ENCODE results near the gene PNPLA7.
"Not testable (repeated sequence)": the region's sequence is repeated elsewhere in the genome, so short reads cannot be mapped to it uniquely, and the experiment has no call there.

Gene PNPLA7

GRCh38 chr9:137476856-137477255 is 73.3 kb downstream of the PNPLA7 start:
- no peak for DNase-seq

DNA sequence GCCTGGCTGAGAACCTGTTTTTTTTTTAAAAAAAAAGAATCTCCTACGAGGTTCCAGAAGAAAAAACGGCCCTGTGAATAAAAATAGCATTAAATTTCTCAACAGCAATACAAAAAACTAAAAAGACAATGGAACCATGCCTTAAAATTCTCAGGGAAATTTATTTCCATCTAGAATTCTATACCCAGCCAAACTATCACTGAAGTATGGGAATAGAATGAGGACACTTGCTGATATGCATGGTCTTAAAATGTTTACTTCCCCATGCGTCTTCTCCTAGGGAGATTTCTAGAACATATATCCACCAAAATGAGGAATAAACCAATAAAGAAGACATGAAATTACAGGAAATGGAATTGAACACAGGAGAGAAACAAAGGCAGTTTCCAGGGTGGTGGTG is 74.5 kb downstream of the PNPLA7 start:
- no peak for DNase-seq

DNA sequence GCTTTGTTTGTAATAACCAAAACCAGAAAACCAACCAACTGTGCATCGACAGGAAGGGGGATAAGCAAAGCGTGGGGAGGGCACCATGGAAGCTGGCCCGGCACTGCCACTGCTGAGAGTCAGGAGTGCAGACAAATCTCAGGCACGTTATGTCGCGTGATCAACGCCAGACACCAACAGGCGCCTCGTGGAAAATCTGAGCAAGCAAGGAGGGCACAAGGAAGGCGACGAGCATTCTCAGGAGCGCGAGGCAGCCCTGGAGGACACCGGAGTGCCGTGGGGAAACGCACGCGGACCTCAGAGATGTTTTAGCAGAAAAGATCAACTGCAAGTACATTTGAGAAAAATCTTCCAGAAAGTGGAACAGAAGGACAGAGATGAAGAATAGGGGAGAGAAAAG is 75.9 kb downstream of the PNPLA7 start:
- no peak for DNase-seq

DNA sequence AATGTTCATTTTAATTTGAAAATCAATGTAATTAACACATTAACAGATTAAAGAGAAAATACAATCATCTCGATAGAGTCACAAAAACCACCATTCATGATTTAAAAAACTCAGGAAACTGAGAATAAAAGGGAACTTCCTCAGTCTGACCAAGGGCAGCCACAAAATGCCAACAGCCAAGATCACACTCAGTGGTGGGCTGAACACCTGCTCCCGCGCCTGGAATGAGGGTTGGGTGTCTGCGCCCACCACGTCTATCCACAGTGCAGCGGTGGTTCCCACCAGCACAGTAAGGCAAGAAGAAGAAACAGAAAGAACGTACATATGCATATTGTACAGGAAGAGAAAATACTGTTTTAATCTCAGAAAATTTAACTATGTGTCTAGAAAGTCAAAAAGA is 79.4 kb downstream of the PNPLA7 start:
- DNase-seq: no peak

- DNase-seq: no peak
These were observed 82.3 kb downstream of the PNPLA7 start for GRCh38 chr9:137467896-137468295.

GRCh38 chr9:137467161-137467581 is 83.0 kb downstream of the PNPLA7 start:
- DNase-seq: no peak

- DNase-seq: not testable (repeated sequence)
These were observed 83.7 kb downstream of the PNPLA7 start for GRCh38 chr9:137466389-137467085.

DNA sequence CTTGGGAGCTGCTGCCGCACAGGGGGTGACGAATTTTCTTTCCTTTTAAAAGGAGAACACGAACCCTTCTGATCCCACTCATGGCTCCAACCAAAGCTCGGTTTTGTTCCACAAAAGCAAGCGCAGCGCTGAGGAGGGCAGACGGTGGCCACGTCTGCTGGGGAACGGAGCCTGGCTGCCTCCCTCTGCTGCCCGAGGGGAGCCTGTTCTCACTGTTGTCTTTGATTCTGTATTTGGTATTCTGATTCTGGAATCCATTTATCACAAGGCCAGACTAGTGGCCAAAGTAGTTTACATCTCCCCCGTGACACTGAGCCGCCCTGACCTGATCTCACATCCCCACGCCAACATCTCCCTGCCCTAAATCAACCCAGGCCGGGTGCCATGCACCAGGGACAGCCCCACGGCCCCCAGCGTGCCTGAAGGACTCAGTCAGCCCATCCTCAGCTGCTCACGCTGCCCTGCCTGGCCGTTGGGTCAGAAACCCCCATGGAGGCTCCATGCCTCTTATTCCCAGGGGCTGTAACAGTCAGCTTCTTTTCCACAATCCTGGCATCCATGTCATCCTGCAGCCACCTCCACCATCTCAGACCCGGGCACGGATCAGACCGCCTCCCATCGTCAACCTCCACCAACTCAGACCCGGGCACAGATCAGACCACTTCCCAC is 84.3 kb downstream of the PNPLA7 start:
- DNase-seq: no peak

DNA sequence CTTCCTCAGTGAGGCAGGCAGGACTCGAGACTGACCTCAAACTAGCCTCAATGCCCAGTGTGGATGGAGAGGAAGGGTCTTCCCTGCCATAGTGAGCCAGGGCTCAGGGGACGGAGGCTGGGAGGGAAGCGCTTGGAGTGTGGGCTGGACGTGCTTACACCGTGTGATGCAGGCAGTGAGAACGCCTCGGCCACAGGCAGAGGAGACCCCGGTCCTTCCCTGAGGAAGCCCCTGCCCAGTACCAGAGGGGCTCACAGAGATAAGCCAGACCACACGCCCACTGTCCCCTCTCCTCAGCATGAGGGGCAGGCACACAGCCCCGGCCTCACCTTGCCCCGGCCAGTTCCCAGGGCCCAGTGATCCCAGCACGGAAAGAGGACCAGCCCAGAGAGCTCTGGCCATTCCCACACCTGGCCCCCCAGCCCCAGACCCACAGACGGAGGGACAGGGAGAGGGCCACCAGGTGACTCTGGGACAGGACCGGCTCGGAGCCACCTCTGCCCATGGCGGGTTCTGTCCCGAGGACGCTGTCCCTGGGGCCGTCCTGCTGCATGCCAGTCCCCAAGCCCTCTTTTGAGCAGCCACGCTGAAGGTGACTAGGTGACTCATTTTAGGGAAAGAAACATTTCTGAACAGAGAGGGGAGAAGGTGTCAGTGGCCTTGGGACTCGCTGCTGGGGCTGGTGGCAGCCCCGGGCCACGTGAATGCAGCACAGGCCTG is 85.0 kb downstream of the PNPLA7 start:
- DNase-seq: no peak

DNA sequence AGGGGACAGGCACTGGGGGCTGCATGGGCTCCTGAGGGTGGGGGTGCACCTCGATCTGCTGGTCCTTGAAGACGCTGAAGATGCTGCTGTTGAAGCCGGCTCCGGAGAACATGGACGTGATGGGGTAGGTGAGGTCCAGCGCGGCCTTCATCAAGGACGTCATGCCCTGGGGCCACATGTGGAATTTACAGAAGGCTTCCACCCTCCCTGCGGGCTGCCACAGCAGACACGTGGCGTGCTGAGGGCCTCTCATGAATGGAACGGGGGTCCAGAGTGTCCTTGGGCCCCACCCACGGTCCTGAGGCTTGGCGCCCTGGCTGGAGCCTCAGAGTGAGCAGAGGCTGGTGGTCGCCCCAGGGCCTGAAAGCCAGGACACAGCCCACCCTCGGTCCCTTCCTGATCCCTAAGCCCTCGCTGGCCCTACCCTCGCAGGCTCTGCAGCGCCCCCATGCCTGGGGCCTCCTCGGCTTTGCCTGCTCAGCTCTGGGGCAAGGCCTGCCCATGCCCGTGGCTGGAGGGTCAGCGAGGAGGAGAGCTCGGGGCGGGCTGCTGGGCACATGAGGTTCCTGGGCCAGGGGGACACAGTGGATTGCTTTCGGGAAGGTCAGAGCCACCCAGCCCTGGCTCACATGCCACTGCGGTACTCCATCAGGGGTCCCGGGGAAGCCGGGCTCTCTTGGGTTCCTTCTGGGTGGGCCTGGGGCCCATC is 85.8 kb downstream of the PNPLA7 start:
- DNase-seq: no peak

DNA sequence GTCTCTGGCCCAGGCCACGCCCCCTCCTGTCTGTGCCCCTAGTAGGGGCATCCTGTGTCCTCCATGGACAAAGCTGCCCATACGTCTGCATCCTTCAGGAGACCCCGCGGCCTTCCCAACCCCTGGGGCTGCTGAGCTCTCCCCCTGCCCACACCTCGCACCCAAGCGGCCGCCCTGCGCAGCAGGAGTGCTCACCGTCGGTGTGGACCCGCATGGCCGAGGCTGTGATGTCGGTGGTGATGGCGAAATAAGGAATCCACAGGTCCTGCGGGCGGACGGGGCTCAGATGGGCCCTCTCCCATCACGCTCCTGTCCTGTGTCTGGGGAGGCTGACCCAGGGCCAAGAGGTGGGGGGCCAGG is 86.3 kb downstream of the PNPLA7 start:
- no peak for DNase-seq

DNA sequence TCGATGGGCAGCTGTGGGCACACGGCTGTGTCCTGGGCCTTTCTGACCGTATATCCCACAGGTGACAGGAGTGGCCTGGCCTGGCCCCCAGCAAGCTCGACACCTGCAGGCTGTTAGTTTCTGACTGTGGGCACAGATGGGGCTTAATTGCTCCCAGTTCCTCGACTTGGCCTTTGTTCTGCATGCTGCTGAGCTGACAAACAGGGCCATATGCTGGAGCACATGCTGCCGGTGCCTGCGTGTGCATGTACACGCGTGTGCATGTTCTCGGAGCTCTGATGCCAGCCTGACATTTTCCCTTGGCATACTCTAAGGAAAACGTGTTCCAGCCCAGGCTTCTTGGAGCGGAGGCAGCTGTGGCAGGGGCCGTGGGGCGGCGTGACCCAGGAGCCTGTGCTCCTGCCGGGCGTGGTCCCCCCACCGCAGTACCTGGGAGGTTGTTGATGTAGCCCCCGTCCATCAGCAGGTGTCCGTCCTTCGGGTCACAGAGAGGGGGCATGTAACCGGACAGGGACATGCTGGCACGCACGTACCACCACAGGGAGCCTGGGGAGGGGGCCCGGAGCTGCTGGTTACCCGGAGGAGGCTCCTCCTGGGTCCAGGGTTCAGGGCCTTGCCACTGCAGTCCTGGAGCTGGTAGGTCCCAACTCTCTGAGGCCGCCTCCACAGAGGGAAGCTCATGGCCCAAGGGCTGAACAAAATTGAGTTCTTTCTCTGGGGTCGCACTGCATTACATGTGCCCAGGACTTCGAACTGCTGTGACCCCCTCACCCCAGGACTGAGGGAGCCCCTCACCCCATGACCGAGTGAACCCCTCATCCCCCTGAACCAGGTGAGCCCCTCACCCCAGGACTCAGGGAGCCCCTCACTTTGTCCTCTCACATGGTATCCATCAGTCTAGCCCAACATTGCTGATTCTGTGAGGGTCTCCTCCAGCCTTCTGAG is 86.9 kb downstream of the PNPLA7 start:
- DNase-seq: no peak

DNA sequence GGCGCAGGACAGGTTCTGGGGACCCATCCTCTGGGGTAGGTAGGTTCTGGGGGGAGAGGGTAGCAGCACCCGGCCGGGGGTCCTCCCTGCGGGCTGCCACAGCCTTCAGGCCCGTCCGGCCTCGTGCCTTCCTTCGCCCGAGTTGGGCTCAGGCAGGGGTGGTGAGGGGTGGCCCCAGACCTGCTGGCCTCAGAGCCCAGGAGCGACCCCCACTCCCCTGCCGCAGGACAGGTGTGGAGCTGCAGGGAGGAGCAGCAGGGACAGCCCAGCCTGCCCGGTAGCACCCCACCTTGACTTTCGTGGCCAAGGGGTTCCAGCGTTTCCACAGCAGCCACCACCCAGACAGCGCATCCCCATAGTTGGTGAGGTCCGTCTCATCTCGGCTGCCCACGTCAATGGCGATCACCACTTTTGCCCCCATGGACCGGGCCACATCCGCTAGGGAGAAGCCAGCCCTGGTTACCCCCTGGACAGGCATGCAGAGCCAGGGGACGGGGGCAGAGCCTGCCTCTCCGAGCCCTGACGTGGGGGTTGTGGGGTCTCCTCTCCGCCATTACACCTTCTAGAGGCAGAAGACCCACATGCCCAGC is 87.7 kb downstream of the PNPLA7 start:
- no peak for DNase-seq

GRCh38 chr9:137461663-137462395 is 88.4 kb downstream of the PNPLA7 start:
- DNase-seq: no peak

- no peak for DNase-seq
These were observed 88.9 kb downstream of the PNPLA7 start for GRCh38 chr9:137461316-137461662.

DNA sequence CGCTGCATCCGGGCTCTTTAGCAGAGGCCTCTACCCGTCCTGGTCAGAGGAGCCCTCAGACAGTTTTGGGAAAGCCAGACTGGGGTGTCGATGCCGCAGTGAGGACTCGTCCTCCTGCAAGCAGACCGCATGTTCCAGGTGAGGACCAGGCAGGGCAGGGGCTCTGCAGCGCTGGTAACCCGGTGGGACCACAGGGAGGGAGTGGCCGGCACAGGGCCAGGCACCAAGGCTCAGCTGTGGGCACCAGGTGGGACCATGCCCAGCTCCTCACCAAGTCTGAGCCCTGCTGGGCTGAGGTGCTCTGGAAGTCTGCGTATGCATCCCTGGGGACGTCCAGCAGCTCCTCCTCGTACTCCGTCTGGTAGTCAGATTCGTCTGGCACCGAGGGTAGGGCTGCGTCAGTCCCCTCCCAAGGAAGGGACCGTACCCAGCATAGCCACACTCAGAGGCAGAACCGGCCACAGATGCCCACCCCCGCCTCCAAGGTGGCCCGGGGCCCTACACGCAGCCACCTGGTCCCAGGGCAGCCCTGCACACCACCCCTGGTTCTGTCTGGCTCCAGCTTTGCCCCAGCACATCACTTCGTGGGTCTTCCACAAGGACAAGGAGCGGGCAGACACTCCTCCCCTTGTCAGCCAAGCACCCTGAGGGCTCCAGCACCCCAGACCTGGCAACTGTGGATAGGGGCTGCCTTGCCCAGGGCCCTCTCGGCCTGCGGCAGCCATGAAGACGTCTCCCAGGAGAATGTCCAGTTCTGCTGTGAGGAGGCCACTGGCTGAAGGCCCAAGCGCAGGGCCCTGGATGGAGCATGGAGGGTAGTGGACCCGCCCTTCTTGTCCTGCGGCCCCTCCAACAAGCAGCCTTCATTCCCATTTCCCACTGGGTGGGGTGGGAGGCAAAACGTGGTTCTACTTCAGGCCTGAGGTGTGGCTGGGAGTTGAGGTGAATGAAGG is 89.6 kb downstream of the PNPLA7 start:
- no peak for DNase-seq

GRCh38 chr9:137459601-137460362 is 90.4 kb downstream of the PNPLA7 start:
- DNase-seq: no peak

GRCh38 chr9:137459152-137459600 is 91.0 kb downstream of the PNPLA7 start, which contains the start of gene NSMF:
TSS of gene NSMF (minus strand) at chr9:137459334. CDS start at chr9:137459102, 232 bp downstream.
- DNase-seq: peak; percentile 89
